Measurements from ENCODE around the gene PCDHA9. TPM values are rescaled to one million over a fixed set of nuclear protein-coding genes. Genes with fewer than 3 reads are reported as not detected.
"Not testable (repeated sequence)": the region's sequence is repeated elsewhere in the genome, so short reads cannot be mapped to it uniquely, and the experiment has no call there.

PCDHA9 gene
- total and polyA plus RNA-seq, 2 of the 4 experiments (the other 2 are of a cell fraction) = under 0.01 TPM; not detected in 1

- Histone ChIP-seq H3K4me1 (ENCODE audit: control insufficient read depth, insufficient read depth, low read length) (no peaks in the 10 kb centered on the region), H3K27ac (ENCODE audit: insufficient read depth, low read length) (no peak overlapping the region), H3K27me3 (ENCODE audit: control insufficient read depth, insufficient read depth, low read length) (no peaks in the 10 kb centered on the region), H4K8ac (ENCODE audit: low read depth in 2 of 2, low read length in 2 of 2) (no peak overlapping the region), H3K4me2 (ENCODE audit: low read depth, low read length) (no peak overlapping the region), H2AFZ (replicated peaks; ENCODE audit: low read length, poor library complexity) (no peak overlapping the region), H3K9me3 (ENCODE audit: control insufficient read depth, insufficient read depth, low read length) (peaks cover 9% of the 10 kb centered on the region), H4K91ac (ENCODE audit: insufficient read depth, low read depth, low read length) (no peak overlapping the region), H3K9ac (ENCODE audit: low read depth, low read length) (no peak overlapping the region), H3K14ac (replicated peaks; ENCODE audit: low read depth, low read length) (no peak overlapping the region), H2AK9ac (replicated peaks; ENCODE audit: low read depth, low read length, poor library complexity) (no peak overlapping the region), H3K56ac (ENCODE audit: extremely low read depth, insufficient read depth, low read length) (no peak overlapping the region), H2BK120ac (ENCODE audit: low read depth, low read length) (no peak overlapping the region), H3K36me3 (ENCODE audit: control insufficient read depth, insufficient read depth, low read length) (no peaks in the 10 kb centered on the region), H3K23ac (ENCODE audit: low read depth, low read length) (no peak overlapping the region), H3K18ac (ENCODE audit: low read depth, low read length) (no peak overlapping the region), H4K20me1 (ENCODE audit: insufficient read depth, low read length) (no peaks in the 10 kb centered on the region), H4K5ac (ENCODE audit: low read depth, low read length) (no peak overlapping the region), H2BK5ac (ENCODE audit: low read depth, low read length, poor library complexity, severe bottlenecking) (no peak overlapping the region), H2BK15ac (ENCODE audit: low read depth, low read length) (no peak overlapping the region), H2BK20ac (ENCODE audit: low read depth, low read length) (no peak overlapping the region), H3K9me1 (ENCODE audit: insufficient read depth, low read length) (no peaks in the 10 kb centered on the region), H3K4ac (ENCODE audit: low read depth, low read length) (no peak overlapping the region), H3K79me1 (ENCODE audit: low read depth in 1 of 2, low read length in 2 of 2) (no peaks in the 10 kb centered on the region), H2AK5ac (ENCODE audit: low read depth, low read length) (no peak overlapping the region), H3K4me3 (ENCODE audit: insufficient read depth, low read depth, low read length) (no peak overlapping the region)
- POLR2A ChIA-PET (ENCODE audit: unreplicated experiment) = no interaction called here
- CTCF ChIA-PET = no interaction called here
- dilution Hi-C loops (cut with HindIII; ENCODE audit: low sequenced_read_pairs, unreplicated experiment) = no loop called here
- DNase-seq (no peak), ATAC-seq (ENCODE audit: low read depth) (no peak)
- no TSS peak for BruUV-seq (replicated peaks)
- 36% methylated on average over 4 of the region's 6 CpGs; no CpG with 5 or more reads in 1 of the 2 experiments for WGBS, 2 experiments (ENCODE audit: extremely low coverage in 2 of 2, insufficient read length in 1 of 2)
- intact Hi-C loops (cut with micrococcal nuclease) = no loop called here
- TF ChIP-seq CHD1 (IDR thresholded peaks at IDR 0.05; ENCODE audit: low read depth, low read length) (no peak), USF2 (IDR thresholded peaks at IDR 0.05; ENCODE audit: low read depth, low read length) (no peak), RFX5 (IDR thresholded peaks at IDR 0.05; ENCODE audit: low read depth, low read length) (no peak), POLR2A (IDR thresholded peaks at IDR 0.05; ENCODE audit: low read depth, low read length) (no peak), RCOR1 (IDR thresholded peaks at IDR 0.05; ENCODE audit: insufficient replicate concordance, low read length) (no peak), NFE2L2 (IDR thresholded peaks at IDR 0.05; ENCODE audit: low read depth, low read length) (no peak), RAD21 (IDR thresholded peaks at IDR 0.05; ENCODE audit: low read length) (no peak)
- in situ Hi-C loops (cut with MboI; ENCODE audit: low sequenced_read_pairs) = no loop called here
Measured at GRCh38 chr5:140822281-140822629, 25.9 kb upstream of the PCDHA9 start.

- H3K27ac ChIP-seq (ENCODE audit: insufficient read depth, low read length); in situ Hi-C loops (cut with MboI; ENCODE audit: low sequenced_read_pairs); H3K56ac ChIP-seq (ENCODE audit: extremely low read depth, insufficient read depth, low read length); POLR2A ChIA-PET (ENCODE audit: unreplicated experiment); dilution Hi-C loops (cut with HindIII; ENCODE audit: low sequenced_read_pairs, unreplicated experiment); H3K23ac ChIP-seq (ENCODE audit: low read depth, low read length); H2BK5ac ChIP-seq (ENCODE audit: low read depth, low read length, poor library complexity, severe bottlenecking); H2BK120ac ChIP-seq (ENCODE audit: low read depth, low read length); H4K5ac ChIP-seq (ENCODE audit: low read depth, low read length); H4K20me1 ChIP-seq (ENCODE audit: insufficient read depth, low read length); H3K4me3 ChIP-seq (ENCODE audit: insufficient read depth, low read depth, low read length); H2AFZ ChIP-seq (replicated peaks; ENCODE audit: low read length, poor library complexity); H2BK15ac ChIP-seq (ENCODE audit: low read depth, low read length); H2AK5ac ChIP-seq (ENCODE audit: low read depth, low read length); H2AK9ac ChIP-seq (replicated peaks; ENCODE audit: low read depth, low read length, poor library complexity); H4K91ac ChIP-seq (ENCODE audit: insufficient read depth, low read depth, low read length); intact Hi-C loops (cut with micrococcal nuclease); DNase-seq; H4K8ac ChIP-seq (ENCODE audit: low read depth in 2 of 2, low read length in 2 of 2); H3K36me3 ChIP-seq (ENCODE audit: control insufficient read depth, insufficient read depth, low read length); H3K27me3 ChIP-seq (ENCODE audit: control insufficient read depth, insufficient read depth, low read length); H3K14ac ChIP-seq (replicated peaks; ENCODE audit: low read depth, low read length); H3K18ac ChIP-seq (ENCODE audit: low read depth, low read length); H2BK20ac ChIP-seq (ENCODE audit: low read depth, low read length); H3K4ac ChIP-seq (ENCODE audit: low read depth, low read length); H3K79me1 ChIP-seq (ENCODE audit: low read depth in 1 of 2, low read length in 2 of 2); CTCF ChIA-PET; H3K9me3 ChIP-seq (ENCODE audit: control insufficient read depth, insufficient read depth, low read length); H3K9me1 ChIP-seq (ENCODE audit: insufficient read depth, low read length); H3K4me1 ChIP-seq (ENCODE audit: control insufficient read depth, insufficient read depth, low read length); H3K9ac ChIP-seq (ENCODE audit: low read depth, low read length); BruUV-seq (replicated peaks); ATAC-seq (ENCODE audit: low read depth); H3K4me2 ChIP-seq (ENCODE audit: low read depth, low read length): not testable (repeated sequence)
- 52% methylated on average over 27 of the region's 48 CpGs; no CpG with 5 or more reads in 1 of the 2 experiments for WGBS, 2 experiments (ENCODE audit: extremely low coverage in 2 of 2, insufficient read length in 1 of 2)
Measured at GRCh38 chr5:140822969-140823368, 25.2 kb upstream of the PCDHA9 start.
